Measurements from ENCODE around the gene TEX47. TPM values are rescaled to one million over a fixed set of nuclear protein-coding genes. Genes with fewer than 3 reads are reported as not detected.

Gene TEX47
- total and polyA plus RNA-seq, 3 donors from 2014 or later: 8.9 to 74.7 (median 23.9) TPM

- TF ChIP-seq CTCF (IDR thresholded peaks at IDR 0.05) (no peak), POLR2A (IDR thresholded peaks at IDR 0.05) (no peak)
- H3K36me3 ChIP-seq (ENCODE audit: low read depth, missing control alignments): no peaks in the 10 kb centered on the region
- no peaks in the 10 kb centered on the region for H3K9me3 ChIP-seq
- 82 to 89% methylated on average over 2 of the region's 2 CpGs for WGBS, 2 donors
- no peak overlapping the region for H3K27ac ChIP-seq
- intact Hi-C loops (cut with DNase I; ENCODE audit: low total_unique reads): no loop called here
- peaks cover 8% of the 10 kb centered on the region for H3K4me1 ChIP-seq
- no peak overlapping the region for H3K4me3 ChIP-seq
- H3K27me3 ChIP-seq: no peaks in the 10 kb centered on the region
- no peak for DNase-seq
Measured at GRCh38 chr7:88757371-88757770, 38.2 kb downstream of the TEX47 start.

- intact Hi-C loops (cut with DNase I; ENCODE audit: low total_unique reads): no loop called here
- Histone ChIP-seq H3K36me3 (ENCODE audit: low read depth, missing control alignments) (no peaks in the 10 kb centered on the region), H3K4me1 (peaks cover 8% of the 10 kb centered on the region), H3K27ac (no peak overlapping the region), H3K4me3 (no peak overlapping the region), H3K9me3 (no peaks in the 10 kb centered on the region), H3K27me3 (no peaks in the 10 kb centered on the region)
- DNase-seq: no peak
- 70 to 73% methylated on average over 1 of the region's 1 CpG for WGBS, 2 donors
- TF ChIP-seq CTCF (IDR thresholded peaks at IDR 0.05) (no peak), POLR2A (IDR thresholded peaks at IDR 0.05) (no peak)
Measured at GRCh38 chr7:88756802-88757201, 38.7 kb downstream of the TEX47 start.

- H3K4me1 ChIP-seq: no peaks in the 10 kb centered on the region
- intact Hi-C loops (cut with DNase I; ENCODE audit: low total_unique reads): no loop called here
Measured at GRCh38 chr7:88746126-88746525, 49.4 kb downstream of the TEX47 start.

More at GRCh38 chr7:88746126-88746525, 49.4 kb downstream of the TEX47 start:
- WGBS, 2 donors: 75 to 80% methylated on average over 3 of the region's 3 CpGs
- no peak overlapping the region for H3K27ac ChIP-seq
- no peak for DNase-seq
- H3K4me3 ChIP-seq: no peak overlapping the region
- no peaks in the 10 kb centered on the region for H3K27me3 ChIP-seq
- no peak for TF ChIP-seq CTCF (IDR thresholded peaks at IDR 0.05)
- no peak for TF ChIP-seq POLR2A (IDR thresholded peaks at IDR 0.05)
- no peaks in the 10 kb centered on the region for H3K36me3 ChIP-seq (ENCODE audit: low read depth, missing control alignments)
- no peaks in the 10 kb centered on the region for H3K9me3 ChIP-seq

Small RNA genes within 50 kb of the gene (small RNA-seq; reads per million reads assigned to genes)
- 0 reads per million in 2 donors for gene AC002127.1

Other genes with a start within 250 kb of the TEX47 start
- gene ZNF804B, start 36.0 kb downstream of the TEX47 start, total RNA-seq: under 1 TPM; 0.39 to 0.43 TPM
- not detected for gene ZNF804B, start 36.0 kb downstream of the TEX47 start, polyA plus RNA-seq (ENCODE audit: insufficient read depth, low read depth, low replicate concordance)